CD14-positive monocyte (primary cell): ENCODE measurements around the gene CLDND2. TPM values are rescaled to one million over a fixed set of nuclear protein-coding genes. Genes with fewer than 3 reads are reported as not detected.

Source experiments
- DNase-seq, 3 donors: peaks; one replicate each; pipeline ENCODE4 v3.0.0-alpha.2; 2011 to 2022
- H2AFZ ChIP-seq: 2 replicates; pipeline ENCODE4 v1.6.0; 2012; ENCODE audit warnings: mild to moderate bottlenecking, low read depth, low read length, inconsistent platforms; ENCODE audit not compliant: insufficient read depth, poor library complexity, severe bottlenecking
- H3K27ac ChIP-seq, 2 donors: 1 replicate in 1 of 2; 2 replicates in 1 of 2; pipeline ENCODE4 v1.5.1; 2012 to 2013; ENCODE audit warnings: low read length in 2 of 2, control low read depth in 1 of 2, inconsistent platforms in 1 of 2, low read depth in 1 of 2, mild to moderate bottlenecking in 1 of 2
- H3K27me3 ChIP-seq, 2 donors: one replicate each; pipeline versions ENCODE4 v1.6.0 to v1.6.1; 2011 to 2013; ENCODE audit warnings: low read length in 2 of 2; ENCODE audit not compliant: control insufficient read depth in 2 of 2, insufficient read depth in 2 of 2
- H3K36me3 ChIP-seq, 2 donors: replicated peaks in 1 of 2; 1 replicate in 1 of 2; 2 replicates in 1 of 2; pipeline versions ENCODE4 v1.5.1 to v1.6.1; 2012 to 2013; ENCODE audit warnings: low read length in 2 of 2, control low read depth in 1 of 2, inconsistent platforms in 1 of 2, mild to moderate bottlenecking in 1 of 2; ENCODE audit not compliant: insufficient read depth in 2 of 2, control insufficient read depth in 1 of 2
- H3K4me1 ChIP-seq, 2 donors: 1 replicate in 1 of 2; 2 replicates in 1 of 2; pipeline versions ENCODE4 v1.5.1 to v1.6.1; 2012 to 2013; ENCODE audit warnings: low read length in 2 of 2, control low read depth in 1 of 2, inconsistent platforms in 1 of 2, mild to moderate bottlenecking in 1 of 2, moderate library complexity in 1 of 2; ENCODE audit not compliant: insufficient read depth in 2 of 2, control insufficient read depth in 1 of 2
- H3K4me2 ChIP-seq: replicated peaks from 2 replicates; pipeline ENCODE3; 2012; ENCODE audit warnings: low read length, moderate library complexity, mild to moderate bottlenecking; ENCODE audit not compliant: poor library complexity, severe bottlenecking; ENCODE audit errors: extremely low read depth
- H3K4me3 ChIP-seq, 3 experiments: fragments of 200-600 bp in 1 of 3; sonication (generic) in 1 of 3; replicated peaks in 1 of 3; 1 replicate in 2 of 3; 2 replicates in 1 of 3; pipeline ENCODE4 v1.5.1; 2011 to 2013; ENCODE audit warnings: low read length in 3 of 3, mild to moderate bottlenecking in 3 of 3, control low read depth in 2 of 3, low read depth in 2 of 3, inconsistent platforms in 1 of 3, moderate library complexity in 1 of 3
- H3K79me2 ChIP-seq: 2 replicates; pipeline ENCODE4 v1.6.0; 2012; ENCODE audit warnings: mild to moderate bottlenecking, control low read depth, inconsistent platforms, low read length, moderate library complexity; ENCODE audit not compliant: insufficient read depth
- H3K9ac ChIP-seq: 2 replicates; pipeline ENCODE4 v1.6.0; 2017; ENCODE audit warnings: low read length, mild to moderate bottlenecking; ENCODE audit not compliant: insufficient read depth, poor library complexity, severe bottlenecking
- H3K9me3 ChIP-seq, 2 donors: replicated peaks in 1 of 2; 1 replicate in 1 of 2; 2 replicates in 1 of 2; pipeline versions ENCODE4 v1.5.1 to v1.6.1; 2012 to 2013; ENCODE audit warnings: low read length in 2 of 2, control low read depth in 1 of 2; ENCODE audit not compliant: control insufficient read depth in 1 of 2, insufficient read depth in 1 of 2
- H4K20me1 ChIP-seq: 2 replicates; pipeline ENCODE4 v1.6.0; 2012; ENCODE audit warnings: mild to moderate bottlenecking, low read length, control low read depth, moderate library complexity; ENCODE audit not compliant: insufficient read depth
- H3K27ac Mint-ChIP-seq, 7 donors: one replicate each; pipeline ENCODE4 v1.8.0; 2020; ENCODE audit warnings: mild to moderate bottlenecking in 7 of 7, mixed read lengths in 7 of 7, moderate library complexity in 6 of 7, inconsistent platforms in 2 of 7
- H3K27me3 Mint-ChIP-seq, 3 donors: one replicate each; pipeline ENCODE4 v1.8.0; 2021 to 2022; ENCODE audit warnings: low read depth in 3 of 3, mild to moderate bottlenecking in 3 of 3, mixed read lengths in 3 of 3, moderate library complexity in 3 of 3, inconsistent platforms in 1 of 3
- H3K36me3 Mint-ChIP-seq, 2 donors: one replicate each; pipeline ENCODE4 v1.8.0; 2020; ENCODE audit warnings: mixed read lengths in 2 of 2, inconsistent platforms in 1 of 2, mild to moderate bottlenecking in 1 of 2
- H3K4me1 Mint-ChIP-seq: one replicate; pipeline ENCODE4 v1.8.0; 2020; ENCODE audit warnings: mild to moderate bottlenecking, mixed read lengths
- H3K4me3 Mint-ChIP-seq, 2 donors: one replicate each; pipeline ENCODE4 v1.8.0; 2020; ENCODE audit warnings: mild to moderate bottlenecking in 2 of 2, mixed read lengths in 2 of 2, moderate library complexity in 1 of 2
- H3K9me3 Mint-ChIP-seq, 7 donors: one replicate each; pipeline ENCODE4 v1.8.0; 2020 to 2022; ENCODE audit warnings: mixed read lengths in 7 of 7, mild to moderate bottlenecking in 6 of 7, moderate library complexity in 6 of 7, inconsistent platforms in 2 of 7
- CTCF ChIP-seq: fragments of 200-600 bp; IDR thresholded peaks from one replicate; pipeline ENCODE4 v1.8.0; 2022; ENCODE audit warnings: antibody characterized with exemption, mild to moderate bottlenecking
- WGBS: methylation state at CpG from one replicate; pipeline ENCODE4 v1.1.5; 2013; ENCODE audit warnings: missing lambda C conversion rate; ENCODE audit not compliant: insufficient coverage; 5-methylcytosine and 5-hydroxymethylcytosine counted together
- intact Hi-C, 2 donors: fragments of 100-400 bp; cut with micrococcal nuclease; formaldehyde crosslinking; loops; one replicate each; pipeline versions ENCODE4 v1.15.0 to v1.15.1; 2023
- polyA plus RNA-seq, 3 donors: library from polyadenylated mRNA; depleted of rRNA in 1 of 3; unstranded in 2 of 3; stranded (reverse) in 1 of 3; fragments of 300-500 nt in 2 of 3; fragments of >200 nt in 1 of 3; fragmentation: Illumina TruSeq in 2 of 3; gene quantifications; 1 replicate in 2 of 3; 2 replicates in 1 of 3; pipeline ENCODE4 v1.2.3, GENCODE V29; 2012 to 2021

CLDND2 gene
- polyA plus RNA-seq, 3 donors: 0.08 TPM; not detected in 2

- H3K4me1 Mint-ChIP-seq: peaks cover 43% of the 10 kb centered on the region
- peaks cover 1 to 4% (median 2%) of the 10 kb centered on the region in 3 donors for H3K27me3 Mint-ChIP-seq
- H3K9me3 ChIP-seq: no peaks in the 10 kb centered on the region
- H3K36me3 Mint-ChIP-seq: no peaks in the 10 kb centered on the region
- no peak overlapping the region for H3K27ac ChIP-seq
- H3K4me2 ChIP-seq: no peak overlapping the region
- no peak overlapping the region for H3K4me3 Mint-ChIP-seq
- H3K9me3 Mint-ChIP-seq: peaks cover 0 to 3% (median 0%) of the 10 kb centered on the region in 7 donors
- H4K20me1 ChIP-seq: no peaks in the 10 kb centered on the region
- WGBS: no CpG with 5 or more reads among the region's 1 CpG
- no peak overlapping the region for H3K9ac ChIP-seq
- H3K4me3 ChIP-seq: no peak overlapping the region
- no peak overlapping the region for H2AFZ ChIP-seq
- DNase-seq: peak; percentile 21 to 71 (median 37)
- peaks cover 35 to 40% of the 10 kb centered on the region in 2 donors for H3K4me1 ChIP-seq
- peak overlapping the region in 5 of 7 donors; percentile 9 to 83 (median 61) for H3K27ac Mint-ChIP-seq
- peaks cover 8% of the 10 kb centered on the region for H3K79me2 ChIP-seq
- no peaks in the 10 kb centered on the region for H3K27me3 ChIP-seq
- no peak for TF ChIP-seq CTCF
- intact Hi-C loops: loop anchor here in 1 of 2 donors (10.0 kb wide), 2 partner anchors 112 to 272 kb away; partner anchors contain the start of gene SIGLEC12
- no peaks in the 10 kb centered on the region for H3K36me3 ChIP-seq
Observed at GRCh38 chr19:51392701-51393100, 23.9 kb upstream of the CLDND2 start.

GRCh38 chr19:51391073-51391611 is 22.3 kb upstream of the CLDND2 start:
- intact Hi-C loops: loop anchor here in 1 of 2 donors (10.0 kb wide), 2 partner anchors 114 to 274 kb away; partner anchors contain the start of gene SIGLEC12
- Mint-ChIP-seq H3K27me3 (peaks cover 1 to 4% (median 3%) of the 10 kb centered on the region in 3 donors), H3K4me3 (peak overlapping the region; percentile 73 to 80), H3K9me3 (peaks cover 0 to 3% (median 0%) of the 10 kb centered on the region in 7 donors), H3K36me3 (no peaks in the 10 kb centered on the region), H3K4me1 (peaks cover 42% of the 10 kb centered on the region), H3K27ac (peak overlapping the region in 6 of 7 donors; percentile 35 to 93 (median 88))
- H3K9ac ChIP-seq: peak overlapping the region; percentile 61
- 13% methylated on average over 3 of the region's 8 CpGs for WGBS
- no peaks in the 10 kb centered on the region for H3K9me3 ChIP-seq
- H4K20me1 ChIP-seq: no peaks in the 10 kb centered on the region
- H3K27me3 ChIP-seq: no peaks in the 10 kb centered on the region
- H2AFZ ChIP-seq: peak overlapping the region; percentile 85
- peak overlapping the region; percentile 71 for H3K4me2 ChIP-seq
- no peaks in the 10 kb centered on the region for H3K36me3 ChIP-seq
- DNase-seq: no peak
- peak overlapping the region; percentile 49 to 74 for H3K27ac ChIP-seq
- H3K79me2 ChIP-seq: no peaks in the 10 kb centered on the region
- no peak for TF ChIP-seq CTCF
- peaks cover 35 to 37% of the 10 kb centered on the region in 2 donors for H3K4me1 ChIP-seq
- peak overlapping the region in 2 of 3 experiments; percentile 30 to 69 for H3K4me3 ChIP-seq
